Omental fat pad (tissue), 4 donors: Measurements from ENCODE around the gene ANO2. TPM values are rescaled to one million over a fixed set of nuclear protein-coding genes. Genes with fewer than 3 reads are reported as not detected.

Source experiments
- ATAC-seq: fragments of 150-250 bp; one replicate; pipeline ENCODE4 v1.9.1; 2016; ENCODE audit warnings: mild to moderate bottlenecking, moderate library complexity; ENCODE audit not compliant: low FRiP score
- DNase-seq: peaks from one replicate; pipeline ENCODE4 v3.0.0-alpha.2; 2019; ENCODE audit warnings: low spot score
- CTCF ChIP-seq, 3 donors: fragments of 450-650 bp; IDR thresholded peaks; one replicate each; pipeline ENCODE4 v1.5.1; 2016 to 2017; ENCODE audit warnings: antibody characterized with exemption in 3 of 3, mild to moderate bottlenecking in 3 of 3, moderate library complexity in 2 of 3
- total RNA-seq, 4 donors: library from RNA; depleted of rRNA; stranded (reverse); fragments of >200 nt; gene quantifications; one replicate each; pipeline ENCODE4 v1.1.0, GENCODE V29; 2016

Gene ANO2
- total RNA-seq, 4 donors from 2014 or later, result 7.0 to 95.0 (median 20.8) TPM

GRCh38 chr12:5984873-5985272, 39.8 kb upstream of the ANO2 start:
- DNase-seq, result no peak
- no peak for TF ChIP-seq CTCF (IDR thresholded peaks at IDR 0.05)
- no peak for ATAC-seq

- no peak for TF ChIP-seq CTCF (IDR thresholded peaks at IDR 0.05)
- DNase-seq (no peak), ATAC-seq (no peak)
Observed at GRCh38 chr12:5982106-5982505, 37.0 kb upstream of the ANO2 start.

GRCh38 chr12:5977556-5977955, 32.5 kb upstream of the ANO2 start:
- ATAC-seq (no peak), DNase-seq (no peak)
- TF ChIP-seq CTCF (IDR thresholded peaks at IDR 0.05), result no peak

- DNase-seq (no peak), ATAC-seq (no peak)
- TF ChIP-seq CTCF (IDR thresholded peaks at IDR 0.05), result no peak
Observed at GRCh38 chr12:5976711-5977110, 31.7 kb upstream of the ANO2 start.

- DNase-seq, result no peak
- no peak for TF ChIP-seq CTCF (IDR thresholded peaks at IDR 0.05)
- ATAC-seq, result no peak
Observed at GRCh38 chr12:5976196-5976595, 31.1 kb upstream of the ANO2 start.

- ATAC-seq (no peak), DNase-seq (no peak)
- TF ChIP-seq CTCF (IDR thresholded peaks at IDR 0.05), result no peak
Observed at GRCh38 chr12:5973461-5974115, 28.5 kb upstream of the ANO2 start.

- ATAC-seq, result no peak
- no peak for TF ChIP-seq CTCF (IDR thresholded peaks at IDR 0.05)
- DNase-seq, result no peak
Observed at GRCh38 chr12:5972387-5972786, 27.3 kb upstream of the ANO2 start.
